K562 (cell line): ENCODE measurements around the gene TEX261. TPM values are rescaled to one million over a fixed set of nuclear protein-coding genes. Genes with fewer than 3 reads are reported as not detected.
A peak's percentile ranks its signal among the peaks of the same experiment; 100 is the strongest.

ENCODE experiments used
- CHD7 ChIP-seq: fragments of 200-600 bp; sonication (generic); IDR thresholded peaks from one replicate; pipeline ENCODE4 v1.6.1; 2012; ENCODE audit warnings: mild to moderate bottlenecking, low read depth, low read length, inconsistent platforms
- CREM ChIP-seq: IDR thresholded peaks from 2 replicates; pipeline ENCODE4 v1.6.1; 2014; ENCODE audit warnings: antibody characterized with exemption, low read depth
- CTCF ChIP-seq, 3 experiments: IDR thresholded peaks in 2 of 3; conservative IDR thresholded peaks in 1 of 3; 2 replicates each; pipeline ENCODE4 v1.5.1; 2011 to 2012; ENCODE audit warnings: low read length in 3 of 3, mild to moderate bottlenecking in 3 of 3, control low read depth in 2 of 3, improper control_type of control experiment in 1 of 3, inconsistent platforms in 1 of 3, low read depth in 1 of 3, mixed read lengths in 1 of 3, moderate library complexity in 1 of 3; ENCODE audit not compliant: insufficient read depth in 2 of 3
- CTCFL ChIP-seq: IDR thresholded peaks from 2 replicates; pipeline ENCODE4 v1.6.1; 2011; ENCODE audit warnings: borderline replicate concordance, low read depth, mild to moderate bottlenecking, moderate library complexity, low read length; ENCODE audit not compliant: insufficient read depth, poor library complexity, severe bottlenecking
- EP300 ChIP-seq: IDR thresholded peaks from 2 replicates; pipeline ENCODE4 v1.6.1; 2012; ENCODE audit warnings: low read length, improper control_type of control experiment
- NR0B1 ChIP-seq: fragments of 450-650 bp; IDR thresholded peaks from one replicate; pipeline ENCODE4 v1.6.1; 2018; ENCODE audit warnings: mild to moderate bottlenecking, moderate library complexity; ENCODE audit not compliant: partially characterized antibody
- PHF8 ChIP-seq: fragments of 200-600 bp; sonication (generic); IDR thresholded peaks from 2 replicates; pipeline ENCODE4 v1.6.1; 2012; ENCODE audit warnings: mixed run types, mild to moderate bottlenecking, inconsistent platforms, low read length, moderate library complexity, borderline replicate concordance
- TCF3 ChIP-seq: sonication (generic); formaldehyde crosslinking; IDR thresholded peaks from 2 replicates; pipeline ENCODE4 v1.4.0; 2020; ENCODE audit warnings: mild to moderate bottlenecking, missing genetic modification reagents
- TCFL5 ChIP-seq: fragments of 250-450 bp; sonication (Bioruptor Pico); conservative IDR thresholded peaks from 2 replicates; pipeline ENCODE4 v1.6.1; 2021; ENCODE audit warnings: mild to moderate bottlenecking, moderate library complexity, matching md5 sums
- polyA plus RNA-seq, 8 experiments: library from polyadenylated mRNA; depleted of rRNA in 4 of 8; stranded (reverse) in 5 of 8; unstranded in 3 of 8; fragments of >200 nt; fragmentation: Nextera tagmentation in 2 of 8; fragmentation: Illumina TruSeq in 1 of 8; extraction: Ambion mirVana in 2 of 8; extraction: Trizol in 1 of 8; gene quantifications; 2 replicates each; pipeline versions ENCODE4 v1.2.1 to v1.2.3, GENCODE V29; 2011 to 2014; ENCODE audit warnings: inconsistent platforms in 1 of 8, missing spikeins in 1 of 8
- total RNA-seq, 7 experiments: library from RNA; depleted of rRNA in 6 of 7; stranded (reverse); fragments of >200 nt in 6 of 7; fragmentation: Illumina TruSeq in 2 of 7; extraction: Trizol in 2 of 7; gene quantifications; 2 replicates each; pipeline versions ENCODE4 v1.2.1 to v1.2.3, GENCODE V29; 2011 to 2021; ENCODE audit warnings: low replicate concordance in 1 of 7

The TEX261 gene
- total and polyA plus RNA-seq, 9 of the 15 experiments (the other 6 are each of a cell fraction or from before 2014, with no cell fraction given) = 11.9 to 110 (median 51.9) TPM

GRCh38 chr2:70994699-70995425 lies at the start of gene TEX261 (continued):
- no peak for TF ChIP-seq CHD7
- peak; percentile 88; the same call in 1 of the 2 replicates for TF ChIP-seq PHF8
- no peak for TF ChIP-seq NR0B1
- TF ChIP-seq CTCFL = peak; percentile 94
- TF ChIP-seq EP300 = 0 out of 2 replicates have a peak, but pooled peaks have one; percentile 6
- TF ChIP-seq CREM = peak; percentile 70
- no peak for TF ChIP-seq TCF3 (CRISPR knock-in tag)
- no peak for TF ChIP-seq TCFL5 (CRISPR knock-in tag)
- peak; percentile 57 to 94 (median 87) for TF ChIP-seq CTCF (IDR thresholded peaks at IDR 0.05 in 2 of 3, conservative IDR thresholded peaks at IDR 0.05 in 1 of 3; ENCODE audit: insufficient read depth in 2 of 3, low read depth in 1 of 3, low read length in 3 of 3)
